ENCODE measurements around the gene CACNA1B. TPM values are rescaled to one million over a fixed set of nuclear protein-coding genes. Genes with fewer than 3 reads are reported as not detected.
"Not testable (repeated sequence)": the region's sequence is repeated elsewhere in the genome, so short reads cannot be mapped to it uniquely, and the experiment has no call there.

Gene CACNA1B
- total RNA-seq, 8 experiments from 2014 or later, result 0.04 to 12.8 (median 9.7) TPM

DNA sequence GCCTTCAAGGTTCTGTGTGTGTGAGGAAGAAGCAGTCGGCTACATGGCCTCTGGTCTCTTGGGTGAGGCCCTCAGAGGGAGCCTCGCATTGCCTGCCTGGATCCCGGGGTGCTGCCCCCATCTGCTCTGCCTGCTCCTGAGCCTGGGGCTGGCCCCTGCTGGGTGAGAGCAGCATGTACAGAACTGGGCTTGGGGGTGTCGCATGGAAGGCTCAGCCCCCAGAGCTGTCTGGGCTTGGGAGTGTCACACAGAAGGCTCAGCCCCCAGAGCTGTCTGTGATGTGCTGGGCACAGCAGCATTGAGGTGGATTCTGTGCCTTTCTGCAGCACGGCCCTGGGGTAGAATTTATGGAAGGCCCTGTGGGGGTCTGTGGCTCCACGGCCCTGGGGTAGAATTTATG lies 6.4 kb downstream of the CACNA1B start:
- in situ Hi-C loops (cut with MboI; ENCODE audit: low pct_unique_long_range_greater_than_20kb in 2 of 9, low sequenced_read_pairs in 9 of 9, unreplicated experiment in 9 of 9); ATAC-seq (replicated peaks in 6 of 8); H3K4me1 ChIP-seq (replicated peaks in 1 of 2); H3K27ac ChIP-seq; H3K4me3 ChIP-seq: not testable (repeated sequence)
- no CpG with 5 or more reads among the region's 6 CpGs for WGBS, 10 experiments

DNA sequence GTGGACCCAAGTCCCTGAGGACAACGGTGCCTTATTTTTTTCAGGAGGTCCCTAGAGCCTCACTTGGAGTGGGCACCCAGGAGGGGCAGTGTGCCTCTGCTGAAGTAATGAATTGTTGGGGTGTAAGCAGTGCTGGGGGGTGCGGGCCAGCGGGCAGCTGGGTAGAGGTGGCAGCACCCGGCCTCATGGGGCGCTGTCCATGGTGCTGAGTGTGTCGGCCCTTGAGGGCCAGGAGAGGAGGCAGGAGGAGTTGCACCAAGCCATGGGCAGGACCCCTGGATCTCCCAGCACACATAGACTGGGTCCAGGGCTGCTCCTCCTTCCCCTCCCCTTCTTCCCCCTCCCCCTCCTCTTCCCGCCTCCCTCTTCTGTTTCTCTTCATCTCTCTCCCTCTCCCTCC lies 7.0 kb downstream of the CACNA1B start:
- WGBS, 10 experiments, result no CpG with 5 or more reads among the region's 7 CpGs
- H3K27ac ChIP-seq; H3K4me3 ChIP-seq; H3K4me1 ChIP-seq (replicated peaks in 1 of 2); in situ Hi-C loops (cut with MboI; ENCODE audit: low pct_unique_long_range_greater_than_20kb in 2 of 9, low sequenced_read_pairs in 9 of 9, unreplicated experiment in 9 of 9): not testable (repeated sequence)
- ATAC-seq (replicated peaks in 6 of 8), result peak in 5 of 8 experiments; percentile 11 to 51 (median 18)

DNA sequence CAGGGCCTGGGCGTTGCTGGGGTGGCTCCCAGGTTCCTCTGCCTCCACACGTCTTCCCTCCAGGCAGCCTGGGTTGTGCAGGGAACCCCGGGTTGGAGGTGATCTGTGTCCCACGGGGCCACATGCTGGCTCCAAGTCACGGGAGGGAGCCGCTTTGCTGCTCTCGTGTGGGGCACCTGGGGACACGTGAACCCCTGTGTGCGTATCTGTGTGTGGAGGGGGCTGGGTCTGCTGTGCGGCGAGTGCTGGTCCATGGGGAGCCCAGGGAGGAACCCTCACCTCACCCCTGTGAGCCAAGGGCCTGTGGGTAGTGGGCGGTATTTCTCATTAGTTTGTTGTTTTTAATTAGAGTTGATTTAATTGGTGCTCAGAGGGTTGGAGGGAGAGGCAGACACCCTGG lies 7.5 kb downstream of the CACNA1B start:
- H3K27ac ChIP-seq; ATAC-seq (replicated peaks in 6 of 8); H3K4me3 ChIP-seq; H3K4me1 ChIP-seq (replicated peaks in 1 of 2); in situ Hi-C loops (cut with MboI; ENCODE audit: low pct_unique_long_range_greater_than_20kb in 2 of 9, low sequenced_read_pairs in 9 of 9, unreplicated experiment in 9 of 9): not testable (repeated sequence)
- no CpG with 5 or more reads among the region's 12 CpGs for WGBS, 10 experiments

DNA sequence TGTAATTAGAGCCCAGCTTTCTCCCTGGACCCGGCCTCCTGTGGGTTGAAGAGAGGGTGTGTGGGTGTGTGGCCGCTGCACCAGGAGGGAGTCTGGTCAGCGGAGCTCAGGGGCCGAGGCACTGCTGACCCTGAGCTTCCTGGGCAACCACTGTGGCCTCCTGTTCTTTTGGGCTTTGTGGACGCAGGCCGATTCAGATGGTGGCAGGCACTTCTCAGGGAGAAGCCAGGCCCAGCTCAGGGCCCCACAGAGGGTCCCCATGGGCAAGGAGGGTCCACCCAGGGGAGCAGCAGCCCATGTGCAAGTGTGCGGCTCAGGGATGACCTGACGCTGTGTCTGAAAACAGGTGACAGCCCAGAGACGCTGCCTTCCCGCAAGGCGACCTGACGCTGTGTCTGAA lies 11.0 kb downstream of the CACNA1B start:
- ATAC-seq (replicated peaks in 6 of 8); H3K27ac ChIP-seq; H3K4me3 ChIP-seq; in situ Hi-C loops (cut with MboI; ENCODE audit: low pct_unique_long_range_greater_than_20kb in 2 of 9, low sequenced_read_pairs in 9 of 9, unreplicated experiment in 9 of 9): not testable (repeated sequence)
- peaks cover 9 to 10% of the 10 kb centered on the region in 2 donors for H3K4me1 ChIP-seq (replicated peaks in 1 of 2)
- 60% methylated on average over 1 of the region's 12 CpGs; no CpG with 5 or more reads in 9 of the 10 experiments for WGBS, 10 experiments

DNA sequence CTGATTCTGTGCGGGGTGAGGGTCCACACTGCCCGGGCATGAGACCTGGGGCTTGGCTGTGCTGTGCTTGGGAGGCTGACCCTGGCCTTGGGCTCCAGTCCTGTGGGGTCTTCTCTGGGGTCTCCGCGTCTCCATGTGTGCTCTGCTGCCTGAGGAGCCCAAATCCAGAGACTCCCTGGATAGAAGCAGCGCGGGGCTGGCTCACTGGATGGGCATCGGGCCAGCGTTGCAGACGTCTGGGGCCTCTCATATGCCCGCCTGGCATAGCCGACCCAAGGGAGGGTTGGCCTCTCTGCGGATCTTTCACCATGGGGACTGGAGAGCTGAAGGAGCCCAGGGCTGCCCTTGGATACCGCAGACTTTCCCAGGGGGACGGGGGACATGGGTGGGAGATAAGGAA lies 12.4 kb downstream of the CACNA1B start:
- H3K27ac ChIP-seq; ATAC-seq (replicated peaks in 6 of 8); in situ Hi-C loops (cut with MboI; ENCODE audit: low pct_unique_long_range_greater_than_20kb in 2 of 9, low sequenced_read_pairs in 9 of 9, unreplicated experiment in 9 of 9); H3K4me3 ChIP-seq: not testable (repeated sequence)
- no CpG with 5 or more reads among the region's 14 CpGs for WGBS, 10 experiments
- peaks cover 9 to 10% of the 10 kb centered on the region in 2 donors for H3K4me1 ChIP-seq (replicated peaks in 1 of 2)

DNA sequence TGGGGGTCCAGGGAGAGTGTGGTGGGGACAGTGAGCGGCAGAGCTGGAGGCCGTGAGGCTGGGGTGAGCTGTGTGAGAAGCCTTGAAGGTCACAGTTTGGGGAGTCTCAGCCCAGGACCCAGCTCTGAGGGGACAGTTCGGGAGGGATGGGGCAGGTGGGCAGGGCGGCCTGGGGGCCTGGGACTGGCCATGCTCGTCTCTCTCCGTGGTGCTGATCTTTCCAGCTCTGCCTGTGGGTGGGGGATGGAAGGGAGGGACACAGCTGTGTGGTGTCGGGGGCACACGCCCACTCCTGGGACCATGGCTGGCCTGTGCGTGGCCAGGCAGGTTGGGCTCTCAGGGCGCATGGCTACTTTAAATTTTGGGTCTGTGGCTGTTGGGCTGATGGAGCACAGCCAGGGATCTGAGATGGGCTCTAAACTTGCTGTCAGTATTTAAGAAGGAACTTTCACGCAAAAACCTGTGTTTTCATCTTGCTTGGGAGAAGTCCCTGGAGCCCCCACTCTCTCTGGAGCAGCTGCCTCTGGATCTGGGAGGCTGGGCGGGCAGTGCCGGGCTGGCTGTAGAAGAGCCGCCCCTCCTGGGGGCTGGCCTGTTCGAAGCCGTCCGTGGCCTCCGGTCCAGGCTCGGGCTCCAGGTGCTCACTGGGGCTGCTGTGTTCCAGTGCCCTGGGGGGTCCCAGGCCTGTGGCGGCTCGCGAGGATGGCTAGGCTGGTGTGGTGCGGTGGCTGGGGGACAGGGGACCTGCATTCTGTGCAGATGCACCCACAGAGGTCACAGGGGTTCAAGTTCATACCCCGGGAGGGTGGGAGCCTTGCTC lies 13.4 kb downstream of the CACNA1B start:
- ATAC-seq (replicated peaks in 6 of 8), result peak in 7 of 8 experiments; percentile 2 to 76 (median 9)

DNA sequence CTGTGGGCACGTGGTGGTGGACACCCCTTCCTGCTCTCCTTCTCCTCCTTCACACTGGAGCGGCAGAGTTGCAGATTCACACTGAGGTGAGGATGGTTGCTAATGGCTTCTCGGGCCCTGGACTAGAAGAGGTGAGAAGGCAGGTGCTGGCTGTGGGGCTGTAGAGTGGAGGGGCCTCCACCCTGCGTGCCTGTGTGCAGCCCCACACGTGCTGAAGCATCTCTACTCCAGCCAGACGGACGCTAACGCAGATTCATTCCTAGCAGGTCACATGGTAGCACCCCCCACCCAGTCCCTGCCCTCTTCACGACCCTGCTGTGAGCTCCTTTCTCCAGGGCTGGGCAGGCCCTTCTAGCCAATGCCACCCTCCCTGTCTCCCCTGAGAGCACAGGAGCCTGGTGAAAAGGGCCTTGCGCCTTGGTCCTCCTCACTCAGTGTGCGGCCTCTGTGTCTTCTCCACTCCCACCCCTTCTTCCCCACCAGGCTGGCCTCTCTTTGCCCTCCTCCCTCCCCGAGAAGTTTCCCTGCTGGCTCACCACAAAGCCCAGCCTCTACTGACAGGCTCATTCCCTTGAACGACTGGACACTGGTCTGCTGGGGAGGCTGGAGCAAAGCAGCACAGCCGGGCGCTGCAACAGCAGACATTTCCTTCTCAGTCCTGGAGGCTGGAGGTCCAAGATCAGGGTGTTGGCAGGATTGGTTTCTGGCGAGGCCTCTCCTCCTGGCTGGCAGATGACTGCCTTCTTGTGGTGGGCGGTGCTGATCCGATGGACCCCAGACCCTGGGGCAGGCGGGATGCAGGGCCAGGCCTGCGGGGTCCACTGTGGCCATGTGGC lies 14.2 kb downstream of the CACNA1B start:
- no peak overlapping the region for H3K4me3 ChIP-seq
- peaks cover 9 to 10% of the 10 kb centered on the region in 2 donors for H3K4me1 ChIP-seq (replicated peaks in 1 of 2)
- in situ Hi-C loops (cut with MboI; ENCODE audit: low pct_unique_long_range_greater_than_20kb in 2 of 9, low sequenced_read_pairs in 9 of 9, unreplicated experiment in 9 of 9), result no loop called here
- WGBS, 10 experiments, result 20 to 87% (median 67%) methylated on average over 2 to 7 of the region's 20 CpGs; no CpG with 5 or more reads in 5 of the 10 experiments
- peak overlapping the region in 1 of 2 donors; percentile 46 for H3K27ac ChIP-seq
- peak in 7 of 8 experiments; percentile 66 to 85 (median 79) for ATAC-seq (replicated peaks in 6 of 8)

More for the DNA sequence above, 13.4 kb downstream of the CACNA1B start:
- in situ Hi-C loops (cut with MboI; ENCODE audit: low pct_unique_long_range_greater_than_20kb in 2 of 9, low sequenced_read_pairs in 9 of 9, unreplicated experiment in 9 of 9); H3K4me3 ChIP-seq: not testable (repeated sequence)
- WGBS, 10 experiments, result 46% methylated on average over 7 of the region's 24 CpGs; no CpG with 5 or more reads in 9 of the 10 experiments
- peaks cover 9 to 10% of the 10 kb centered on the region in 2 donors for H3K4me1 ChIP-seq (replicated peaks in 1 of 2)
- H3K27ac ChIP-seq, result peak overlapping the region in 1 of 2 donors; percentile 22

DNA sequence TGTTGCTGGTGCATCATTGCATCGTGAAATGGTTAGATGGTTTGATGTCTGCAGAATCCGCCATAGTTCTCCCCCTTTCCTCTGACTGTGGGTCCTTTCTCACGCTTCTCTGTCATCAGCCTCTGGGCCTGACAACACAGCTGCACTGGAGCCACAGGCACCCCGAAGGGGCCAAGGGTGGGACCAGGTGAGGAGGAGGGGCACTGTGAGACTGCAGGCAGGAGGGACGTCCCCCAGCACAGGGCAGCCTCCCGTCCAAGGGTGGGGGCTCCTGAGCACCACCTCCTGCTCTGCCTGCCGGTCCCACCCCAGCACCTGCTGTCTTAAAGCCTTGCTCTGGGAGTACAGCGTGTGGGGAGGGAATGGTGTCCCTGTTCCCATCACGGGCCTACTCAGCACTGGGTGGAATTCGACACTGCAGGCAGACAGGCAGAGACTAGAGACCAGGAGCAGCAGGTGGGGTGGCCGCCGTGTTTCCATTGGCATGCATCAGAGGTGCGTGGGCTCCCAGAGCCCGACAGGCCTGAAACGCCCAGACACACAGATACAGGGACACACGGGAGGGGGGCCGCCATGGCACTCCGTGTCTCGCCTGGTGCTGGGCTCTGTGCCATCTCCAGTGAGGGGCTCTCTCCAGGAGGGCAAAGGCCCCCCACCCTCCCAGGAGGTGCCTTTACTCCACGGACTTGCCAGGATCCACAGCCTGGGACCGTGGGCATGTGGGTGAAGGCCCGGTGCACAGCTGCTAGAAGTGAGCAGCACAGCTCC lies 15.0 kb downstream of the CACNA1B start:
- peak in 4 of 8 experiments; percentile 28 to 38 (median 36) for ATAC-seq (replicated peaks in 6 of 8)
- 55 to 100% (median 63%) methylated on average over 2 to 3 of the region's 22 CpGs; no CpG with 5 or more reads in 6 of the 10 experiments for WGBS, 10 experiments
- no peak overlapping the region for H3K4me3 ChIP-seq
- in situ Hi-C loops (cut with MboI; ENCODE audit: low pct_unique_long_range_greater_than_20kb in 2 of 9, low sequenced_read_pairs in 9 of 9, unreplicated experiment in 9 of 9), result no loop called here
- H3K27ac ChIP-seq, result no peak overlapping the region
- H3K4me1 ChIP-seq (replicated peaks in 1 of 2), result peaks cover 9 to 10% of the 10 kb centered on the region in 2 donors

DNA sequence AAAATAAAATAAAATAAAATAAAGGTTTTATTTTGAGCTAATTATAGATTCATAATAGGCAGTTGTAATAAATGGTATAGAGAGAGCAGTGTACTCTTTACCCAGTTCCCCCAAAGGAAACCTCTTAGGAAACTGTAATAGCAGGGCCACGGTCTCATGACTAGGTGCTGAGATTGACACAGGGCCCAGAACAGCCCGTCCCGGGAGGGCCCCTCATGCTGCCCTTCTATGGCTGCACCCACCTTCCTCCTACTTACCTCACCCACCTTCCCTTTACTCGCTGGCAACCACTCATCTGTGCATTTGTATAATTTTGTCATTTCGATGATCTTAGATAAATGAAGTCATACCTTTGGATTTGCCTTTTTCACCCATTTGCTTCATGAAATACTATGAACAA lies 16.1 kb downstream of the CACNA1B start:
- 25 to 100% (median 80%) methylated on average over 1 to 5 of the region's 5 CpGs; no CpG with 5 or more reads in 1 of the 10 experiments for WGBS, 10 experiments
- Histone ChIP-seq H3K4me3 (no peak overlapping the region), H3K27ac (no peak overlapping the region), H3K4me1 (replicated peaks in 1 of 2) (peaks cover 9 to 10% of the 10 kb centered on the region in 2 donors)
- in situ Hi-C loops (cut with MboI; ENCODE audit: low pct_unique_long_range_greater_than_20kb in 2 of 9, low sequenced_read_pairs in 9 of 9, unreplicated experiment in 9 of 9), result no loop called here
- no peak for ATAC-seq (replicated peaks in 6 of 8)

DNA sequence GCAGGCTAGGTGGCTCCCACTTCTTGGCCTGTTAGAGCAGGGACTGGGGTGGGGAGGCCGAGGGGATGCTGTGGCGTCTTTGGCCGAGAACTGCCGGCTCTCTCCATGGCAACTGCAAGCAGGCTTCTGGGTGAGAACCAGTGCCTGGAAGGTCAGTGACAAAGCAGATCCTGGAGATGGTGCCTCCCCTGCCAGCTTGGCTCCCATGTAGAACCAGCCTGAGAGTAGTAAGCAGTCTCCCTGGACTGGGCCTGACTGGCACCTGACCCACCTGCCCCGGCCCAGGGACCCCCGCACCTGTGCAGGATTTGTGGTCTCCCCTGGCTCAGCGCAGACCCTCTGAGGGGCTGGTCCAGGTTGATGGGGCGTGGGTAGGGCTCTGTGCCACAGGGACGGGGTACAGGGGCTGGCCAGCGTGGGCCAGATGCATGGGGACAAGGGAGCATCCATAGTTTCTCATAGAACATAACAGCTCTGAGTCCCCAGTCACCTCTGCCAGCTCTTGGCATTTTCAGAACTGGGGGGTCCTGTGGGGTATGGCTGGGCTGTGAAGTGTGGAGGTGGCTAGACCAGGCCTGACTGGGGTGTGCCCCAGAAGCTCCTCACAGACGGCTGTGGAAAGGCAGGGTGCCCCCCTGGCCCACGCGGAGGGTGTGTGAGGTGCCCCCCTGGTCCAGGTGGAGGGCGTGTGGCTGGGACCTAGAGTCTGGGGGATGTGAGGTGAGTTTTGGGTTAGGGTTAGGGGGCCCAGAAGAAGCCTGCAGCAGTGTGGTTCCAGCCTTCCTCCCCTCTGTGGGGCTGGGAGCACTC lies 22.2 kb downstream of the CACNA1B start:
- H3K27ac ChIP-seq, result no peak overlapping the region
- peak in 1 of 8 experiments; percentile 33 for ATAC-seq (replicated peaks in 6 of 8)

DNA sequence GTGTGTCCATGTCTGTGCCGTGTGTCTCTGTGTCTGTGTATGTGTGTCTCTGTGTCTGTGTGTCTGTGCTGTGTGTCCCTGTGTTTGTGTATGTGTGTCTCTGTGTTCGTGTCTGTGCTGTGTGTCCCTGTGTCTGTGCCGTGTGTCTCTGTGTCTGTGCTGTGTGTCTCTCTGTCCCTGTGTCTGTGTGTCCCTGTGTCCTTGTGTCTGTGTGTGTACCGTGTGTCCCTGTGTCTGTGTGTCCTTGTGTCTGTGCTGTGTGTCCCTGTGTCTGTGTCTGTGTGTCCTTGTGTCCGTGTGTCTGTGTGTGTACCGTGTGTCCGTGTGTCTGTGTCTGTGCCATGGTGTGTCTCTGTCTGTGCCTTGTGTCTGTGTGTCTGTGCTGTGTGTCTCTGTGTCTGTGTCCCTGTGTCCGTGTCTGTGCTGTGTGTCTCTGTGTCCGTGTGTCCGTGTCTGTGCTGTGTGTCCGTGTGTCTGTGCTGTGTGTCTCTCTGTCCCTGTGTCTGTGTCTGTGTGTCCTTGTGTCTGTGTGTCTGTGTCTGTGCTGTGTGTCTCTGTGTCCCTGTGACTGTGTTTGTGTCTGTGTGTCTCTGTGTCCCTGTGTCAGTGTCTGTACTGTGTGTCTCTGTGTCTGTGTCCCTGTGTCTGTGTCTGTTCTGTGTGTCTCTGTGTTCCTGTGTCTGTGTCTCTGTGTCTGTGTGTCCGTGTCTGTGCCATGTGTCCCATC lies 23.2 kb downstream of the CACNA1B start:
- no peak overlapping the region for H3K4me3 ChIP-seq
- no peak overlapping the region for H3K27ac ChIP-seq
- in situ Hi-C loops (cut with MboI; ENCODE audit: low pct_unique_long_range_greater_than_20kb in 2 of 9, low sequenced_read_pairs in 9 of 9, unreplicated experiment in 9 of 9), result no loop called here
- ATAC-seq (replicated peaks in 6 of 8), result no peak
- H3K4me1 ChIP-seq (replicated peaks in 1 of 2), result peaks cover 0 to under 1% of the 10 kb centered on the region in 2 donors
- WGBS, 10 experiments, result 33 to 100% (median 89%) methylated on average over 1 to 5 of the region's 12 CpGs; no CpG with 5 or more reads in 2 of the 10 experiments

More for the DNA sequence above, 22.2 kb downstream of the CACNA1B start:
- WGBS, 10 experiments, result 62 to 95% (median 80%) methylated on average over 1 to 5 of the region's 14 CpGs; no CpG with 5 or more reads in 7 of the 10 experiments
- in situ Hi-C loops (cut with MboI; ENCODE audit: low pct_unique_long_range_greater_than_20kb in 2 of 9, low sequenced_read_pairs in 9 of 9, unreplicated experiment in 9 of 9), result no loop called here
- H3K4me1 ChIP-seq (replicated peaks in 1 of 2), result no peaks in the 10 kb centered on the region
- H3K4me3 ChIP-seq, result no peak overlapping the region
